Hematopoietic multipotent progenitor cell treated with erythropoietin and hydrocortisone succinate and interleukin-3 and kit ligand, for 4 days (in vitro differentiated cells): Measurements from ENCODE around the gene SELENOW.
"Not testable (repeated sequence)": the region's sequence is repeated elsewhere in the genome, so short reads cannot be mapped to it uniquely, and the experiment has no call there.

ENCODE experiments used
- DNase-seq: peaks from one replicate; pipeline ENCODE4 v3.0.0-alpha.2; 2015

Gene SELENOW

DNA sequence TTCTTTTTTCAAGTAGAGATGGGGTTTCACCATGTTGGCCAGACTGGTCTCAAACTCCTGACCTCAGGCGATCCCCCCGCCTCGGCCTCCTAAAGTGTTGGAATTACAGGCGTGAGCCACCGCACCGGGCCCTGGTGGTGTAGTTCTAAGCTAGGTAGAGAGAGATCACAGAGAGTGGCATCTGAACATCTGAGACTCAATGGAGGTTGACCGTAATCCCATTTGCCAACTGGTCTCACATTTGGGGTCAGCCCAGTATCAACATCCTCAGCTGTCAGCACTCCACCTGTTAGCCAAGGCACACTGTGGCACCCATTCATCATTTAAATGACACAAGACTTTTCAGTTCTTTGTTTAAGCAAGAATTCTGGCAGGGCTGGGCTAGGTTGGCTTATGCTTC lies 8.1 kb downstream of the SELENOW start:
- DNase-seq, result no peak

DNA sequence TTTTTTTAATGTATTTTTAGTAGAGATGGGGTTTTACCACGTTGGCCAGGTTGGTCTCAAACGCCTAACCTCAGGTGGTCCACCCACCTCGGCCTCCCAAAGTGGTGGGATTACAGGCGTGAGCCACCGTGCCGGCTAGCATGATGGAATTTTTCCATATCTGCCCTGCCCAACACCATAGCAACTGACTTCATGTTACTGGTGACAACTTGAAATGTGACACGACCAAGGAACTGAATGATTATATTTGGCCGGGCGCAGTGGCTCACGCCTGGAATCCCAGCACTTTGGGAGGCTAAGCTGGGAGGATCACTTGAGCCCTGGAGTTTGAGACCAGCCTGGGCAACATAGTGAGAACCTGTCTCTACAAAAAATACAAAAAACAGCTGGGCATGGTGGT lies 8.8 kb downstream of the SELENOW start:
- not testable (repeated sequence) for DNase-seq

DNA sequence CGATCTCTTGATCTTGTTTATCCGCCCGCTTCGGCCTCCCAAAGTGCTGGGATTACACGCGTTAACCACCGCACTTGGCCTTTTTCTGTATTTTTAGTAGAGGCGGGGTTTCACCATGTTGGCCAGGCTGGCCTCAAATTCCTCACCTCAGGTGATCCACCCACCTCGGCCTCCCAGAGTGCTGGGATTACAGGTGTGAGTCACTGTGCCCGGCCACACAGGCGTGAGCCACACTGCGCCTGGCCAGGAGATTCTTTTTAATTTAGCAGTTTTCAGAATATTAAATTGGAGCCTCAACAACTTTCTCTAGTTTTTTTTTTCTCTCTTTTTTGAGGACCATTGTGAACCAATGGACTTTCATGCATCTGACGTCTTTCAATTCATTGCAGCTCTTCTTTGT lies 11.3 kb downstream of the SELENOW start:
- DNase-seq, result not testable (repeated sequence)

DNA sequence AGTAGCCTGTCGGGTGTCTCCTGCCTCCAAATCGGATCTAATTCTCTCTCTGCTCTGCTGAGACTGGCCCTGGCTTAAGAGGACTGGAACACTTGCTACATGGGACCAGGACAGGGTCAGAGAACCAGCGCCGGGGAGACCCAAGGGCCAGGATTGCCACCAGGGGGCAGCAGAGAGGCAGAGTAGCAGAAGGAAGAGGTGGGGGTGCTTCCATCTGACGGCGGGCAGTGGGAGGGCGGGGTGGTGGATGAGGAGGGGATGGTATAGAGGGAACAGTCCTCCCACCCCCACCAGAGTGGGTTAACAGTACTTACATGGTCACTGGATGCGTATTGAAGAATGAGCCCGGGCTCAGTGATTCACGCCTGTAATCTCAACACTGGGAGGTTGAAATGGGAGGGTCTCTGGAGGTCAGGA lies 11.9 kb downstream of the SELENOW start:
- peak; percentile 88 for DNase-seq

DNA sequence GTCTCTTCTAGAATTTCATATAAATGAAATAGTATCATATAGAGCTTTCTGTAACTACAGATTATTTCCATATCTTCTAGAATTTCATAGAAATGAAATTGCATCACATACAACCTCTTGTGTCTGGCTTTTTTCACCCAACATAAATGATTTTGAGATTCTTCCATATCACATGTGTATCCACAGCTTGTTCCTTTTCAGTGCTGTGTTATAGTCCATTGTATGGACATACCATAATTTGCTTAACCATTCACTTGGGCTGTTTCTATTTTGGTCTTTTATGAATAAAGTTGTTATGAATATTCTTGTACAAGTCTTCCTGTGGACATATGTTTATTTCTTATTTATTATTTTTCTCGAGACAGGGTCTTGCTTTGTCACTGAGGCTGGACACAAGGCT lies 14.1 kb downstream of the SELENOW start:
- no peak for DNase-seq

DNA sequence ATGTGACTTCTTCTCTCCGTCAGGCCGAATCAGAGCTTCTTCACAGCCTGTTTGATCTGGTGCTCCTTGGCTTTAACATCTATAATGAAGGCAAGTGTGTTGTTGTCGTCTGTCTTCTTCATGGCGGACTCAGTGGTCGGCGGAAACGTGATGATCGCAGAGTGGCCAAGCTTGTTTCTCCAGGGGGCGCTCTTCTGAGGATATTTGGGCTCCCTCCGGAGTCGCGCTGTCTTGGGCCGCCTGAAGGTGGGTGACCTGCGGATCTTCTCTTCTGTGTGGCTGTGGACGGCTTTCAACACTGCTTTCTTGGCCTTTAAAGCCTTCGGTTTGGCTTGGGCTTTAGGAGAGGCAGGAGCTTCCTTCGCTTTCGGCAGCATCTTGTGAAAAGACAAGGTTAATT lies 16.0 kb downstream of the SELENOW start:
- DNase-seq, result no peak

DNA sequence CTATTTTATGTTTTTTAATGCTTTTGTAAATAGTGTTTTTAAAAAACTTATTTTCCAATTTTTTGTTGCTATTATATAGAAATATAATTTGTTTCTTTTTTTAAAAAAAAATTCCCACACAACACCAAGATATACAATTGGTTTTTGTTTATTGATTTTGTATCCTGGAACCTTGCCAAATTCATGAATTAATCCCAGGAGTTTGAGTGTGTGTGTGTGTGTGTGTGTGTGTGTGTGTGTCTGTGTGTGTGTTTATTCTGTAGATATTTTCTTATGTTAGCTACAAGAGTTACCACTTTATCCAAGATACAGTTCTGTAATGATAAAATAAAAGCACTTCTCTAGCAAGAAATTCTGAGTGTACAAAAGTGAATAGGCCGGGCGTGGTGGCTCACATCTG lies 18.3 kb downstream of the SELENOW start:
- DNase-seq, result no peak

DNA sequence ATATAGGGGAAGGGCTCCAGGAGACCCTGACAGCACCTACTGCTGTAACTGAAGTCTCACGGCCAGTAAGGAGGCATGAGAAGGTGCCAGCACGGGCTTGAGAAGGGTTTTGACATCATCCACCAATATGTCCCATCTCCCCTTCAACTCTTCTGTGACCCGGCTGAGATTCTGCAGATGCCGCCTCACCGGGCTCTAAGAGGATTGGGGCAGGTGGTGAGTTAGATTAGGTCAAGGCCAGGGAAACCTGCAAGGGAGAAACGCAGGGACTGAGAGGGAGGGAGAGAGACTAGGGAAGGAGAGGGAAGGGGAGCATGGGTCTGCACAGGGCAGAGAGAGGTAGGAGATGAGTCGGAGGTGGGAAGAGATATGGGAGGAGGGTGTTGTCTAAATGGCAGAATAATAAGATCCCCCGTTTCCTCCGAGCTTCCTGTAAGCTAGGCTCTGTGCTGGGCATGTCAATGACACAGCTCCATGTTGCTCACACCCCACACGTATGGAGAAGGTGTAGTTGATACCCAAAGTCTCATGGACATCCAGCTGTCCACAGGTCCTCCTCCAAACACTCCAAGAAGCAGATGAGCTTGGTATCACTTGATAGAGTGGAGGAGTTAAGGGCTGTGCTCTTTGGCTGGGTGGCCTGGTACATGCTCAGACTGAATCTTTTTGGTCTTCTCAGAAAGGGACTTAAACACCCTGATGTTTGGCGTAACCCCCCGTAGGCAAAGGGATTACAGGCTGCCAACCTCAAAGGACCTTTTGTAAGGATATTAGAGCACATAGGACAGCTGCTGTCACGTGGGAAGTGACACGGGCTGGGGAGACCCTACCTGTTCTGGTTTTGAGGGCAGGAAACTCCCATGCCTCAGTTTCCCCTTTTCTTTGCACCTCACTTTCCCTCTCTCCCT lies 19.7 kb downstream of the SELENOW start:
- DNase-seq, result no peak

DNA sequence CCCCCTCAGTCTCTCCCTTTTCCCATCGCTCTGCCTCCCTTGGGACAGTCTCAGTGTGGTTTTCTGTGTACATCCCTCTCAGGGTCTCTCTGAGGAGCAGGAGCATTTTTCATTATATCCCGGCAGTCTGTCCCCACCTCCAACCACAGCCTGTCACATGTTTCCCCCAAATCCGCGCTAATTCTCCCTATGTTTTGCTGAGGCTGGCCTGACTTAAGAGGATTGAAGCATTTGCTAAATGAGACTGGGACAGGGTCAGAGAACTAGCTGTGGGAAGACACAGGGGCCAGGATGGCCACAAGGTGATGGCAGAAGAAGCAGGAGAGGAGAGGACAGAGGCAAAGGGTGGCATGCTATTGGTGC lies 20.4 kb downstream of the SELENOW start:
- no peak for DNase-seq

DNA sequence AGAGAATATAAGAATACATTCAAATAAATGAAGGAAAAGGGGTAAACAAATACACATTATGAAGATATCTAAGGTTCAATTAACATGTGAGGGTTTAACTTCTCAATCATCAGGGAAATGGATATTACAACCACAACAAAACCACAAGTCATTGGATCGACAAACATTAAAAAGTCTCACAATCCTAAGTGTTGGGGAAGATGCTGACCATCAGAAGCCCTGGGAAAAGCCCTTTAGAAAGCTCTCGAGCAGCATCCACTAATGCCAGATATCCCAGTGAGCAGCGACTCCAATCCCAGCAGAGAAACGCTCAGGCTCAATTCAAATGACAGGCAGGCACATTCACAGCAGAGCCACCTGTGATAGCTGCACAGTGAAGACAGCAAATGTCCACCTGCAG lies 22.8 kb downstream of the SELENOW start:
- no peak for DNase-seq

DNA sequence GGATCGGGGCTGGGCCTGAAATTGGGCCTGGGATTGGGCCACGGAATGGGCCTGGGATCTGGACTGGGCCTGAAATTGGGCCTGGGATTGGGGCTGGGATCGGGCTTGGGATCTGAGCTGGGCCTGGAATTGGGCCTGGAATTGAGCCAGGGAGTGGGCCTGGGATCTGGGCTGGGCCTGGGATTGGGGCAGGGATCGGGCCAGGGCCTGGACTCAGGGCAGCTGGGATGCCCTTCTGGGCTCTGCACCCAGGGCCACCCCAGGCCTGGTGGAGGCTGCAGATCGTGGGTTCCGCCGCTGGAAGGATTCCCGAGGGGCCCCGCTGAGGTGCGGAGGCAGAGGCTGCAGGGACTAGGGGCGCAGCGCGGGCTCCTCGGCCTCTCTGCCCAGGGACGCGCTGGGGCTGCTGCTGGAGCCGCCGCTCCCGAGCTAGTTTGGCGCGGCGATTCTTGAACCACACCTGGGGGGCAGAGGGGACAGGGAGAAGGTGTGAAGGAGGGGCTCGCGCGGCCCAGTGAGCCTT lies 24.1 kb downstream of the SELENOW start:
- DNase-seq, result no peak

DNA sequence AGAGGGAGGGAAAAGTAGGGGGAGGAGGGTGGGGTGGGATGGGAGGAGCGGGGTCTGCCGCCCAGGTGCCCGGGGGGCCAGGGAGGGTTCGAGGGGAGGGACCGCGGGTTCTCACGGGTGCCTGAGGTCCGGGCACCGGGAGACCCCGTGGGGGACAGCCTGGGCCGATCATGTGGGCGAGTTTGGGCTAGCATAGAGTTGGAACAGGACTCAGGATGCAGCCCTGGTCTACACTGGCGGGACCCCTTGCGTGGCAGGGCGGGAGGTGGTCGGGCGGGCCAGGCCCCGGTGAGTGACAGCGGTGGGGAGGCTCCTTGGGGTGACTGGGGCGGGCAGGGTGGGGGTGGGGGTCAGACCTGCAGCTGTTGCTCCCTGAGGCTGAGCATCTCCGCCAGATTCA lies 24.6 kb downstream of the SELENOW start:
- not testable (repeated sequence) for DNase-seq

DNA sequence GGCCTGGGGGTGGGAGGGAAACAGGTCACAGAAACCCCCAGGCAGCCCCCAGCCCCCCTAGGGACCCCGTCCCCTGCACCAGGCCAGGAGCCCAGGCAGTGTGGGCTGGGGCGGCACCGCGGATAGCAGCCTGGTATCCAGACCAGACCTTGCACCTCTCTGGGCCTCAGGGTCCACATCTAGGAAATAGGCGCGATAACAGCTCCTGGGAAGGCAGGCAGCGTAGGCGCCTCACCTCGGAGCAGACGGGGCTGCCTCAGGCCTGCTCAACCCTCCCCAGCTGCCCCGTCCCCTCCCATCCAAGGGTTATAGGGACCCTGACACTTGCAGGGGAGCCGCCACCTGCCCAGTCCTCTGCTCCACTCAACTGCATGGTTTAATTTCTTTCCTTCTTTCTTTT lies 25.2 kb downstream of the SELENOW start:
- DNase-seq, result not testable (repeated sequence)

DNA sequence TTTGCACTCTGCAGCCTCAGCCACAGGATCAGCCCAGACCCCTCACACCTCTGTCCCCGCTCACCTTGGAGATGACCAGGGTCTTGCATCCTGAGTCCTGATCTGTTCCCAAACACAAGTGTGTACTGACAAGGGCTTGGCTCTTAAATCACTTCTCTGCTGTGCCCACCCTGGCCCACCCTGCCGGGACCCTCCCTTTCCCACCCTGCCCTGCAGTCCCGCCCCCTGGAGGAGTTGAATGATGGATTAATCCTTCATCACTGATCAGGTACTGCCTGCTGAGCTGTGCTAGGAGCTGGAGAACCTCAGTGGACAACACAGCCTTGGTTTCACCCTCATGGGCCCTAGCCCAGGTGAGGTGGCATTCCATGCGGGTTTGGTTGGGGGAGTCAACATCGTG lies 25.9 kb downstream of the SELENOW start, which contains the start of gene TPRX1:
Gene TPRX1 (minus strand): TSS at position 101 of the 400 bp plus-strand sequence. CDS start 12 bp downstream, at position 89.
- DNase-seq, result not testable (repeated sequence)

DNA sequence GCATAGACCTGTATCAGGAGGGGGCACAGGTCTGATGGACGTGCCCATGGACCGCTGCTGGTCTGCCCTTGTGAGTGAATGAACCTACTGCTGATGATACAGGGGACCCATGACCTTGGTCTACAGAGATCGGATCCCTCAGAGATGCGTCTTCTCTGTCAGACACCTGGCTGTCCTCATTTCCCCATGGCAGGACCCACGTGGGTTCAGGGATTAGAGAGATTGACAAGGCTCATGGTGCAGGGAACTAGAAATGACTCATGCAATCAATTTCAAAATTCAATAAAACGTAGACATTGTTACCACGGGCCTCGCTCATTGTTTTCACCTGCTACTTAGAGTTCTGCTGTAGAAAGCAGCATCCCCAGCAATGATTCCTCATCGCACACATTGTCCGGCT lies 26.8 kb downstream of the SELENOW start:
- no peak for DNase-seq

DNA sequence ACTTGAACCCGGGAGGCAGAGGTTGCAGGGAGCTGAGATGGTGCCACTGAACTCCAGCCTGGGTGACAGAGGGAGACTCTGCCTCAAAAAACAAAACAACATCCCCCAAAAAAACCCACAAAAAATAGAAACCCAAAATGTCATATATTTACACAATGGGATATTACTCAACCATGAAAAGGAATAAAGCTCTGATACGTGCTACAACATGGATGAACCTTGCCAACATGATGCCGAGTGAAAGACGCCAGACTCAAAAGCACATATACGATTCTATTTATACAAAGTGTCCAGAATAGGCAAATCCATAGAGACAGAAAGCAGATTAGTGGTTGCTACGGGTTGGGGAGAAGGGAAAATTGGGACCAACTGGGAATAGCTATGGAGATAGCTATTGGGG lies 27.9 kb downstream of the SELENOW start:
- DNase-seq, result no peak

DNA sequence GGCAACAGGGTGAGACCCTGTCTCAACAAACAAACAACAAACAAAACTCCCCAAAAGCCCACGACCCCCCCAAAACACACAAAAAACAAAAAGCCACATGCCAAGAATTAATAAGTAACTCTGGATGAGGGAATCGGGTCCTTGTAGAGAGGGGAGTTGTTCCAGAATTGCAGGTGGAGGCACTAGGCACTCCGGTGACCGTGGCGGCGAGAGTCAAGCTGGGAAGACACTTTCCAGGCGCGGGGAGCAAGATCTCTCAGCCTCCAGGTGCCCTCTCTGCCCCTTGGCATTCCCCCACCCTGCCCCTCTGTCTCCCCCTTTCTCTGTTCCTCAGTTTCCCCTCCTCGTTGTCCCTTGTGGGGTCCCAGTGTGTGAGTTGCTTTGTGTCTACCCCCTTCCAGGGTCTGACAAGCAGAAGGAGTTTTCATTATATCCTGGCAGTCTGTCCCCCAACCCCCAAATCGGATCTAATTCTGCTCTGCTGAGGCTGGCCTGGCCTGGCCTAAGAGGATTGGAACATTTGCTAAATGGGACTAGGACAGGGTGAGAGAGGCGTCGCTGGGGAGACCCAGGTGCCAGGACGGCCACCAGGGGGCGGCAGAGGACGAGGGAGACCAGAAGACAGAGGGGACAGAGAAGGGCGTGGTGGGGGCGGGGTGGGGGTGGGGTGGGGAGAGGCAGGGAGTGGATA lies 34.9 kb downstream of the SELENOW start:
- peak; percentile 88 for DNase-seq

DNA sequence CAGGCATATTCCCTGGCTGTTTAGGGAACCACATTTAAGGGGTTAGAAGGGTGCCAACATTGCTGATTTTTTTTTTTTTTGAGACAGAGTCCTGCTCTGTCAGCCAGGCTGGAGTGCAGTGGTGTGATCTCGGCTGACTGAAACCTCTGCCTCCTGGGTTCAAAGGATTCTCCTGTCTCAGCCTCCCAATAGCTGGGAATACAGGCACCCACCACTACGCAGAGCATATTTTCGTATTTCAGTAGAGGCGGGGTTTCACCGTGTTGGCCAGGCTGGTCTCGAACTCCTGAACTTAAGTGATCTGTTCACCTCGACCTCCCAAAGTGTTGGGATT lies 35.5 kb downstream of the SELENOW start:
- DNase-seq, result no peak

DNA sequence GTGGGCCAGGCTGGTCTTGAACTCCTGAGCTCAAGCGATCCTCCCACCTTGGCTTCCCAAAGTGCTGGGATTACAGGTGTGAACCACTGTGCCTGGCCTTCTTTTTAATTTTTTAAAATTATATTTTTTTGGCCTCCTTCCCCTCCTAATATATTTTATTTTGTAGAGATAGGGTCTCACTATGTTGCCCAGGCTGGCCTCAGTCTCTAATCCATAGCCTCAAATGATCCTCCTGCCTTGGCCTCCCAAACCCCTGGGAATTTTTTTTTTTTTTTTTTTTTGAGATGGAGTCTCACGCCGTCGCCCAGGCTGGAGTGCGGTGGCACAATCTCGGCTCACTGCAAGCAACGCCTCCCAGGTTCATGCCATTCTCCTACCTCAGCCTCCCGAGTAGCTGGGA lies 37.8 kb downstream of the SELENOW start:
- DNase-seq, result not testable (repeated sequence)

DNA sequence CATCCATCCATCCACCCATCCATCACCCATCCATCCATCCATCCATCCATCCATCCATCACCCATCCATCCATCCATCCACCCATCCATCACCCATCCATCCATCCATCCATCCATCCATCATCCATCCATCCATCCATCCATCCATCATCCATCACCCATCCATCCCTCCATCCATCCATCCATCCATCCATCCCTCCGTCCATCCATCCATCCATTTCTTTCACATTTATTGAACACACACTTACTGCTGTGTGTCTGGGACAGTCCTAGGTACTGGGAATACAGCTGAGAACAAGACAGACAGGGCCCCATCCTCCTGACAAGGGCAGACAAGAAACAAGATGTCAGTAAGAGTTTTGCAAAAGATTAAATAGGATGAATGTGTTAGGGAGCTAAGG lies 39.7 kb downstream of the SELENOW start:
- DNase-seq, result not testable (repeated sequence)

DNA sequence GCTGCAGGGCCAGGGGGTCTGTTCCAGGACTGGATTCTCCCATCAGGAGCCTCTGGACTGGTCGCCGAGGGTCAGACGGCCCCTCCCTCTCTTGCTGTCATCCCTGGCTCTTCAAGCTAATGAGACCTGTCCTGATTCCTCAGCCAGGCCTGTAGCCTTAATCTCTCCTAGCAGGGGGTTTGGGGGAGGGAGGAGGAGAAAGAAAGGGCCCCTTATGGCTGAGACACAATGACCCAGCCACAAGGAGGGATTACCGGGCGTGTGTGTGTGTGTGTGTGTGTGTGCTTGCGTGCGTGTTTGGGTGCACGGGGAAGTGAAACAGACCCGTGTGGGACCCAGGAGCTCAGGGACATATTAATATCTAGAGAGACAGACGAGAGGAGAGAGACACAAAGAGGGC lies 41.4 kb downstream of the SELENOW start:
- no peak for DNase-seq

DNA sequence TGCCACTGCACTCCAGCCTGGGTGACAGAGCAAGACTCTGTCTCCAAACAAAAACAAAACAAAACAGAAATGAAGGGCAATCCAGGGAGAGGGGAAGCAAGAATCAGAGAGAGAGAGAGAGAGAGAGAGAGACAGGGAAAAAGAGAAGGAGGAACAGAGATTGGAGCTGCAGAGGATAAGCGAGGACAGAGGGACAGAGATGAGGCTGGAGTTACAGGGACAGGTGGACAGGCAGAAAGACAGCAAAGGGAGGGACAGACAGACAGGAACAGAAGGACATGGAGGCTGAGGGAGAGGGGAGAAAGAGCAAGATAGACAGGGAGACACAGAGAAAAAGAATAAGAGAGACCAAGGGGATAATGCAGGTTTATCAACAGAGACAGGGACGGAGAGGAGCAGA lies 41.9 kb downstream of the SELENOW start:
- no peak for DNase-seq

DNA sequence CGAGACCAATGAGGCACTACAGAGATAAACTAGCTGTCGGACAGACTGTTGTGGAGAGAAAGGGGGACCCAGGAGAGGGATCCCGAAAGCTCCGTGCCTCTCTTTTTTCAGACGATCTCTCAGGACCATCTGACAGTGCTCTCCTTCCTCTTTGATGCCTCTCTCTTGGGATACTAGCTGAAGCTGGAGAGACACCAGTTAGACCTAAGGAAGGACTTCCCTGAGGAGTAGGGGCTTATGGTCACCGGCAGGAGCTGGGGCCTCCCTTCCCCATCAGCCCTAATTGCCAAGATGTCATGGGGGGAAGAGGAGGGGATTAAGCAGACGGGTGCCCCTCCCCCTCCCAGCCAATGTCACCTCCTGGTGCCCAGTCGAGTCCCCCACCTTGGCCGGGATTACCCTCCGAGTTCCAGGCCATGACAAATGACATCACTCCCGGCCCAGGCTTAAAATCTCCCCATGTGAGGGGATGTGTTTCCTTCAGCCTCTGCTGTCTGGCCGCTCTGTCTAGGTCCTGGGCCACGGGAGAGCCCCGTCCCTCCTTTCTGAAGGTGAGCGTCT lies 43.0 kb downstream of the SELENOW start, which contains the start of gene CRX:
Gene CRX (plus strand): TSS at position 478 of the 561 bp plus-strand sequence. CDS start 12,507 bp downstream, outside the sequence.
- DNase-seq, result no peak

DNA sequence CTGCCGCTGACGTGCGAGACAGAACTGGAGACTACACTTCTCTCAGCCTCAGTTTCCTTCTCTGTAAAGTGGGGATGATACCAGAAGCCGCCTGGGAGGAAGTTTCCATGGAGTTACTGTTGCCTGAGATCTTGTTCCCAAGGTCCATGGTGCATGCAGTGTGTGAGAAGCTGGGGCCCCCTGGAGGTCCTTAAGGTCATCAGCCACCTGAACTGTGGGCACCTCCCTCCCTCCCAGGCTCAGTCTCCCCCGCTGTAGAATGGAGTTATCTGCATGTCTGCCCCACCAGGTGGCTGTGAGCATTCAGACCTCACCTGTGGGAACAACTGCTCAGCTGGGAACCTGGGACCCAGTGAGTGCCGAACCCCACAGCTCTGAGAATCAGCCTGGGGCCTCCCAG lies 45.9 kb downstream of the SELENOW start:
- DNase-seq, result peak; percentile 7
